Medulla oblongata (tissue), 1 donor: ENCODE data around the gene PLAAT3.
"Not testable (repeated sequence)": the region's sequence is repeated elsewhere in the genome, so short reads cannot be mapped to it uniquely, and the experiment has no call there.

Source experiments
- DNase-seq: peaks from one replicate; pipeline ENCODE4 v3.0.0-alpha.2; 2015; ENCODE audit errors: extremely low spot score

The PLAAT3 gene

DNA sequence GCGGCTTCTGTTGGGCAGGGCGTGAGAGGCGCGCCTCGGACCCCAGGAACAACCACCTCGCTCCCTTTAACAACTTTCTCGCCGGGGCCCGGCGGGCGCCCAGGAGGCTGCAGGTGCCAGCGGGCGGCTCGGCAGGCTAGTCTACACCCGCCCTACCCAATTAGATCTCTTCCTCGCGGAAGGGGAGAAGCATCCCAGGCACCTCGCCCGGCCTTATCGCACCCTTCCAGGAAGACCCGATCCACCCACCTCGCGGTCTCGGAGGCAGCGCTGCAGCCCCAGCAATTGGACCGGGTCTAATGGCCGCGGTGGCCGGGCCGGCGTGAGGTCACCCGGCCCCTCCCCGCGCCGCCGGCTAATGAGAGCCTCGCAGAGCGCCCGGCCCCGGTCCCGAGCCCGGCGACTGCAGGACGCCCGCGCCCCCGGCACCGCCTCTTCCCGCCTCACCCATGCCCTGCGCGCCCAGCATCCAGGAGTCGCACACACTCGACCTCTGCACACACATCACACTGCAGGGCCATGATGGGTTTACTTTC, at the start of gene PLAAT3:
Gene PLAAT3, minus strand, starts transcription at position 298 of the 536 bp plus-strand sequence. CDS start 419 bp downstream, outside the sequence.
- peak; percentile 87 for DNase-seq

DNA sequence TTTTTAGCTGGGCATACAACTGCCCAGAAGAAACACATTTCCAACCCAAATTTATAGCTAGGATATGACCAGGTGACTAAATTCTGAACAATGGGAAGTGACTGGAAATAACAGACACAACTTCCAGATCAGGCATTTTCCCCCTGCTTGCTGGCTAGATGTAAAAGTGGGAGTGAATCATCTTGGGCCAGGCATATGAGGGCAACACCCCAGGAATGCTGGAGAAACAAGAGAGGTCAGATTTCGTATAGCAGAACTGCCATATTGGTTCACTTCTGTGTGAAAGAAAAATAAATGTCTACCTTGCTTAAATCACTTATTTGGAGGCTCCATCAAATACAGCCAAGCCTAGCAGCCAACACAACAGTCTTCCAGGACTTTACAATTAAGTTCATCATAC, 49.6 kb upstream of the PLAAT3 start:
- no peak for DNase-seq

DNA sequence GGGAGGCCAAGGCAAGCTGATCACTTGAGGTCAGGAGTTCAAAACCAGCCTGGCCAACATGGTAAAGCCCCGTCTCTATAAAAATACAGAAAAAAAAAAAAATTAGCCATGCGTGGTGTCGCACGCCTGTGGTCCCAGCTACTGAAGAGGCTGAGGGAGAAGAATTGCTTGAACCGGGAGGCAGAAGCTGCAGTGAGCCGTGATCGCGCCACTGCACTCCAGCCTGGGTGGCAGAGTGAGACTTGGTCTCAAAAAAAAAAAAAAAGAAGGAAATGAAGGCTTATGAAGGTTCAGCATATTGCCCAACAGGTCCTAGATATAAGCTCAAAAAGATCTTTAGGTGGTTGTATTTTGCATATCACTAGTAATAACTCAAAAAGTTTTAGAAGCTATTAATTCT, 46.7 kb upstream of the PLAAT3 start:
- no peak for DNase-seq

DNA sequence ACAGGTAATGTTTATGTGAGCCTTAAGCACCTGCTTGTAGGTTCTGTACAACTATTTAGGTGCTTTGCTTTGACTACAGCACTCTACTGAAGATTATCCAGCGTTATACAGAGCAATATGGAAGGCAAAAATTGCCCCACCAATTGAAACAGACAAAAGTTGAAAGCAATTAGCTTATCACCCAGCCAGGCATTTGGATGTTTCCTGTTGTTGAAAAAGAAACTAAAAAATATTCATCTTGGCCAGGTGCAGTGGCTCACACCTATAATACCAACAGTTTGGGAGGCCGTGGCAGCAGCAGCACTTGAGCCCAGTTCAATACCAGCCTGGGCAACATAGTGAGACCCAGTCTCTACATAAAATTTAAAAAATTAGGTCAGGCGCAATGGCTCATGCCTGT, 38.4 kb upstream of the PLAAT3 start:
- DNase-seq = no peak

DNA sequence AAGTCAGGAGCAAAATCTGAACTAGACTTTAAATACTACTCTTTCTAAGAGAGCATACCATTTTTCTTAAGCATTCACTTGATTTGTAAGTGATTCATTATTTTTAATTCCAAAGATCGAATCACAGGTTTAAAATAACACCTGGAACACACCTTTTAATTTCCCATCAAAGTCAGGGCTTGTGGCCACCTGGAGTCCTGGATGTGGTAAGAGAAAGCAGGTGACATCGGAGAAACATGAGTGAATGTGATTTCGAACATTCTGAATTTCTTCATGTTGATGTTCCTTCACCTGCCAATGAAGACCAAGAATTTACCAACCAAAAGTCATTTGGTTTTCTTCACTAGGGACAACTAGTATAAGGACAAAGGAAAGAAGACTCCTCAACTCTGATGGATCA, 29.0 kb upstream of the PLAAT3 start:
- no peak for DNase-seq

DNA sequence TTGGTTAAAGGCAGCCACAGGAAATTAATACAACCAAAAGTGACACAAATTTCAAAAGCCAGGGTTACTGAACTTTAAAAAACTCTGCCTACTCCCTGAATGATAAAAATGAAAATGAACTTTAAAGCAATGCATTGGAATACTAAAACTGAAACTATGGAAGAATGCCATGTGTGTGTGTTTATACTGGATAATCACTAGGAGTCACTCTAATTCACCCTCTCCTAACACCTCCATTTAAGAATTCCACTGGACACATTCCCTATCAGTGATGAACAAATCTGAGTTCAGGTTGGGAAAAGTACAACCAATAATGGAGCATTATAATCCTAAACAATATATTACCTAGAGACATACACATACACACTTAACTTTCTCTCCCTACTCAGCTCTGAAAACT, 27.5 kb upstream of the PLAAT3 start:
- DNase-seq = no peak

DNA sequence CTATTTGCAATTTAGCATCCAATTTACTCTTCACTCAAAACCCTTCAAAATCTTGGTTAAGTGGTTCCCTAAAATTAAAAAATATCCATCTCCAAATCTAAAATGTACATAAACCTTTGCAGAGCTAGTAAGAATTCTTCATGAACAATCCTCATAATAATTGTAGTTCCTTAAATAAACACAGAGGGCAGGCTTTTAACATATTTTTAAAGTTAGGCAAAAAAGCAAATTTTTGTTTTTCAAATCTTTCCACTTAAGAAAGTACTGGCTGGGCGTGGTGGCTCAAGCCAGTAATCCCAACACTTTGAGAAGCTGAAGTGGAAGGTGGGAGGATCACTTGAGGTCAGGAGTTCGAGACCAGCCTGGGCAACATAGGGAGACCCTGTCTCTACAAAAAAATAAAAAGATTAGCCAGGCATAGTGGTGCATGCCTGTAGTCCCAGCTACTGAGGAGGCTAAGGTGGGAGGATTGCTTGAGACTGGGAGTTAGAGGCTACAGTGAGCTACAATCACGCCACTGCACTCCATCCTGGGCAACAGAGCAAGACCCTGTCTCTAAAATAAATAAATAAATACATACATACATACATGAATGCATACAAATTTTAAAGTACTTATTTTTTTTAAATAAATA, 25.1 kb upstream of the PLAAT3 start:
- peak; percentile 33 for DNase-seq

DNA sequence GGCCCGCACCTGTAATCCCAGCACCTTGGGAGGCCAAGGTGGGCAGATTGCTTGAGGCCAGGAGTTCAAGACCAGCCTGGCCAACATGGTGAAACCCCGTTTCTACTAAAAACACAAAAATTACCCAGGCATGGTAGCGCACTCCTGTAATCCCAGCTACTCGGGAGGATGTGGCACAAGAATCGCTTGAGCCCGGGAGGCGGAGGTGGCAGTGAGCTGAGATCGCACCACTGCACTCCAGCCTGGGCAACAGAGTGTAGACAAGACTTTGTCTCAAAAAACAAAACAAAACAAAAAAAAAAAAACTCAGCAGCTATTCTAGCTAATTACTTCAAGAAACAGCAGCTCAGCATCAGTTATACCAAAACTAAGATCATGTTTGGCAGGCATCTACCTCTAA, 24.2 kb upstream of the PLAAT3 start:
- DNase-seq = not testable (repeated sequence)

DNA sequence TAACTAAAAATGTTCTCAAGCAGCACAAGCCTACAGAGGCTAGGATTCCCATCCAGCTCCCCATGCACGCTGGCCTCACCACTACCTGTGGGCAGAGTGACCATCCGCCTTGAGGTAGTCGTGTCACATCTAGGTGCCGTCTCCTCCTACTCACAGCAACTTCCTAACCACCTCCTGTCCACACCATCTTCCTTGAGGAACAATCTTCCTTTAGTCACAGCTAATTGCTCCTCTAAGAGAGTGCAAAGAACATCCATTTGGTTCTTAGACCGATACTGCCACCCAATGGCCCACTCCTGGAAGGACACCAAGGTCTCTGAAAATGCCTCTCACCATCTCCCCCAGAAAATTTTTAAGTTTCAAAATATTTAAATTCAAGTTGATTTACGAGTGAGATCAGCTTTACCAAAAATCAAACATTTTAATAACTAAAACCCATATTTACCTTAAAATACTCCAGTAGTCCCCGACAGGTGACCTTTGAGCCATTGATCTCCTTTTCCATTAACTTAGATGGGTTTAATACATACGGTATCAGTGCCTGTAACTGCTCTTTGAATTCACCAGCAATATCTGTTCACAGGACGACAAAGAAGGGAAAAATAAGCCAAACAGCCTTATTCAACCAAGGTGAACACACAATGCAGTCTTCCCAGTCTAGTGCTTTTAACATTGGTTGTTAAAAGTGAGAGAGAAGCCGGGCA, 21.7 kb upstream of the PLAAT3 start:
- peak; percentile 91 for DNase-seq

DNA sequence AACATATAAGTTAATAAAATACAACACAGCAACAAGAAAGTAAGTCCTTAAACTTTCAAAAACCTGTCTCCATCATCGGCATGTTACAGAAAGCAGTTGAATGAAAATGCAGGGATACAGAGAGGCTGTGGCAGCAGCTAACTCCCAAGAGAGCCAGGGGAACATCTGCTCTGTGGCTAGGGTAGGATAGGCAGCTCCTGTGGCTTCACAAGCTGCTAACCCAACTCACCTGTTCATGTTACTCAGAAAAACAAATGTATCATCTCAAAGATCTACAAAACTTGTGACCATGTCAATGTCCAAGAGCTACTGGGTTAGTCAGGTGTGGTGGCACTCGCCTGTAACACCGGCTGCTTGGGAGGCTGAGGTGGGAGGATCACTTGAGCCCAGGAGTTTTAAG, 15.2 kb upstream of the PLAAT3 start:
- no peak for DNase-seq

DNA sequence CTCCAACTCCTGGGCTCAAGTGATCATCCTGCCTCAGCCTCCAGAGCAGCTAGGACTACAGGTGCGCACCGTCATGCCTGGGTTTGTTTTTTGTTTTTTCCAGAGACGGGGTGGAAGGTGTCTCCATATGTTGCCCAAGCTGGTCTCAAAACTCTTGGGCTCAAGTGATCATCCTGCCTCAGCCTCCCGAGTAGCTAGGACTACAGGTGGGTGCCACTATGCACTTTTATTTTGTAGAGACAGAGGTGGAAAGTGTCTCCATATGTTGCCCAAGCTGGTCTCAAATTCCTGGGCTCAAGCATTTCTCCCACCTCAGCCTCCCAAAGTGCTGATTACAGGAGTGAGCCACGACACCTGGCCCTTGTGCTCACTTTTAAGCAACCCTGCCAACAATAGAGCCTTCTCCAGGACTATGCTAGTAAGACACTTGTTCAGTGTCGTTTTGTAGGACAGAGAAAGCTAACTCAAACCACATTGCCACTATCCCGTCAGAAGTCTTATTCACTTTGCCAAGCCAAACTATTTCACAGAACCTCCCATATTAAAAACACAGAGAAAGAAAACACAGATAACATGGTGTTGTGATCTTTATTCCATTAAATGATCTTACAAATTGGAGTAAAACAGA, 9.4 kb upstream of the PLAAT3 start:
- no peak for DNase-seq

DNA sequence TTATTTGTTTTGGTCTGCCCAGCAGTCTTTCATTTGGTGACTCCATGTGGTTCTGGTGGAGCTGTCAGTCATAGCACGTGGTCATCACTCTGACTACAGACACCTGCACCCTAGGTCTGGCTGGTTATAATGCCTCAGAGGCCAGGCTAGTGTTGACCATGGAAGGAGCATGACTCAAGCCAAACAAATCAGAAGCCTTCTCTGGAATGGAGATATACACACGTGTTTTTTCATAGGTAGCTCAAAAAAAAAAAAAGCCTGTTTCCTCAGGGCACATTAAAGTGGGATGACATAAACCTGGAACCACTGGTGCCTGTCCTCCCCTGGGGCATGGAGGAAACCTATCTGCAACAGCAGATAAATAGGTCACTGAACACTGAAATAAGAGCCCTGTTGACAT, 8.1 kb upstream of the PLAAT3 start:
- no peak for DNase-seq

DNA sequence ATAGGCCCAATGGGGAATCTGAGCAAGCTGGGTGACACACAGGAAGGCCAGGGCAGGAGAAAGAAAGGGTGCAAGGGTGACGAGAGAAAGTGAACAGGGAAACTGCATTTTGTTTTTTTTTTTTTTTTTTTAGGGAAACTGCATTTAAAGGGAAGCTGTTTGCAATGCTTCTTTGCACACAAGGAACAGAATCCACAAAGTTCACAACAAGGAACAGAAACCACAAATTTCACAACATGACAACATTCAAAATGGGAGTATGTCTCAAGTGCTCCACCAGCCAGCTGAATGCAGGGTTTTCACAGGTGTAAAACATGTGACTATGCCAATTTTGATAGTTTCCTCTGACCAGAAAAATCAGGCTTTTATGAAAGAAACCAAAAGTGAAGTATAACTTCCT, 6.8 kb upstream of the PLAAT3 start:
- peak; percentile 73 for DNase-seq

DNA sequence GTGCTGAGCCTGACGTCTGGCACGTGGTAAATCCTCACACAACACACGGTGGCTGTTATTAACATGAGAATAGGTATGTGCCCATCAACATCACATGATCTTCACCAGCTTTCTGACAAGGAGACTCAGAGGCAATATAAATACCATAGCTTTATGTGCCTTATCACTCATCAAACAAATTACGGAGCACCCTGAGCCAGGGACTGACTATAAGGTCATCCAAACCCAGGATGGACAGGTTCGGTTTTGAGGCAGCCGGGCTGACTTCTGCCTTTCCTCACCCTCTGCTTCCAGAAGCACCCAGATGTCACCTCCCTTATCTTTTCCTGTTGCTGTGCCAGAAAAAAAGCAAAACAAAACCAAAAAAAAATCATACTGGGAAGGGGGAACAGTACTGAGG, 5.7 kb upstream of the PLAAT3 start:
- DNase-seq = no peak

DNA sequence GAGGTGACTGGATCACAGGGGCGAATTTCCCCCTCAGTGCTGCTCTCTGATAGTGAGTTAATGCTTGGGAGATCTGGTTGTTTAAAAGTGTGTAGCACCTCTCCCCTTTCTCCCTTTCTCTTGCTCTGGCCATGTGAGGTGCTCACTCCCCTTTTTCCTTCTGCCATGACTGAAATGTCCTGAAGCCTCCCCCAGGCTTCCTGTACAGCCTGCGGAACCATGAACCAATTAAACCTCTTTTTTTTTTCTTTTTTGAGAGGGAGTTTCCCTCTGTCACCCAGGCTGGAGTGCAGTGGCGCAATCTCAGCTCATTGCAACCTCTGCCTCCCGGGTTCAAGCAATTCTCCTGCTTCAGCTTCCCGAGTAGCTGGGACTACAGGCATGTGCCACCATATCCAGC, 3.5 kb upstream of the PLAAT3 start:
- DNase-seq = not testable (repeated sequence)

DNA sequence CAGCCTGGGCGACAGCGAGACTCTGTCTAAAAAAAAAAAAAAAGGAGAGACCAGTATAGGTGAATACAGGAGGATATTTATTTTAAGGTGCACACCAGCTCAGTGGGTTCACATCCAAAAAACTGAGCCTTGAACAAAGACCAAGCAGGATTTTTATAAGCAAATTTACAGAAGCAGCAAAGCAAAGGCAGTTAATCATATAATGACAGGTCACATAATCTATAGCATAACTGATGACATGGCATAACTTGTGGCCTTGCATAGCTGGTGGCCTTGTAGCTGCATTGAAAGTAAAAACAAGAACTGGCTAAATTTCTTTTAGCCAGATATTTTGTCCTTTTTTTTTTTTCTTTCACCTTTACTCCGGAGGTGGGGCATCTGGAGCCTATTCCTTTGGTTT, 2.7 kb upstream of the PLAAT3 start:
- no peak for DNase-seq

DNA sequence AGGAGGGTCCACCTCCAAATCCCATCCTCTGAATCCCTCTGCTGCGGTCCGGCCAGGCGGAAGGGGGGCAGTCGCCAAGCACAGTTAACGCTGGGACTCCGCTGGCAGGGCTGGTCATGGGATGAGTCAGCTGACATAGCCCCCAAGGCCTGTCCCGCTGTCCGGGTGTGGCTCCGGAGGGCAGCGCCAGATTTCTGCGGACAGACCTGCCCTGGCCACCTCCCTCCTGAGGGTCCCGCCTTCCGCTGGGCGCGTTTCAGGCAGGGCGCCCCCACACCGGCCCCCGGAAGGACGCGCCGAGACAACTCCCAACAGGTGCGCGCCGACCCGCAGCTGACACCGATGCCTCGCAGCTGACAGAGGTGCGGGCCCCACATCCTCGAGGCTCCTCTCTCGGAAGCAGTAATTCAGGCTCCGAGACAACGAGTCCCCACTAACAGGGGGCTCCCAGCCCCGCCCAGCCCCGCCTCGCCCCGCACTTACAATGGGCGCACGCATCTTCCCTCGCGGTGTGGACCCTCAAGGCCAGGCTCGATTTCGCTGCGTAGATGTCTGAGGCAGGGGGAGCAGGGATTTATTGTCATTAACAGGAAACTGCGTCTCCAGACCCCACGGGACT, 607 bp downstream of the PLAAT3 start:
- peak; percentile 88 for DNase-seq

DNA sequence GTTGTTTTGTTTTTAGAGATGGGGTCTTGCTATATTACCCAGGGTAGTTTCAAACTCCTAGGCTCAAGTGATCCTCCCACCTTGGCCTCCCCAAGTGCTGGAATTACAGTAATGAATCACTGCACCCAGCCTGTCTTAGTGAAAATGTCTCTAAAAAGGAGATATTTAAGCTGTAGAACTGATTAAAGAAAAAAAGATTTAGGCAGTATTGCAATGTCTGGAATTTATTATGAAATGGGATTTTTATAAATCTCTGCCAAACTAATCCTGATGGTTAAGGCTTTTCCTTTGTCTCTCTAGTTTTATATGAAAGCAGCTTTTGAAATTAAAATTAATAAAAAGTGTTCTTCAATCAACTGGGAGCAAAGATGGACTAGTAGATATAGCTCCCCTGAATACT, 2.1 kb downstream of the PLAAT3 start:
- no peak for DNase-seq

DNA sequence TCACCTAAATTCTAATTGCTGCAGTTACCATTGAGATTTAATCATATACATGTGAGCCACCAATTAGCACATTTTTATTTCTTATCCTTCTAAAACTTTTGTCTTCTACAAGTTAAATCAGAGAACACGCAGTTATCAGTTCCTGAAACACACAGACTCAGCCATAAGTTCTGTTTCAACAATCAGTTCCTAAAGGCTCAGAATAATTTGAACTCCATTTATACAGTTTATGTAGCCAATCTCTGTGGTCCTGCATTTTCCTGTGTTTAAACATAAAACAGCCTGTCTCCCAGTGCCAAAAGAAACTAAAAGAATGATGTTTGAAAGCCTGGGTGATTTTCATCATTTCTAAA, 2.9 kb downstream of the PLAAT3 start:
- no peak for DNase-seq

DNA sequence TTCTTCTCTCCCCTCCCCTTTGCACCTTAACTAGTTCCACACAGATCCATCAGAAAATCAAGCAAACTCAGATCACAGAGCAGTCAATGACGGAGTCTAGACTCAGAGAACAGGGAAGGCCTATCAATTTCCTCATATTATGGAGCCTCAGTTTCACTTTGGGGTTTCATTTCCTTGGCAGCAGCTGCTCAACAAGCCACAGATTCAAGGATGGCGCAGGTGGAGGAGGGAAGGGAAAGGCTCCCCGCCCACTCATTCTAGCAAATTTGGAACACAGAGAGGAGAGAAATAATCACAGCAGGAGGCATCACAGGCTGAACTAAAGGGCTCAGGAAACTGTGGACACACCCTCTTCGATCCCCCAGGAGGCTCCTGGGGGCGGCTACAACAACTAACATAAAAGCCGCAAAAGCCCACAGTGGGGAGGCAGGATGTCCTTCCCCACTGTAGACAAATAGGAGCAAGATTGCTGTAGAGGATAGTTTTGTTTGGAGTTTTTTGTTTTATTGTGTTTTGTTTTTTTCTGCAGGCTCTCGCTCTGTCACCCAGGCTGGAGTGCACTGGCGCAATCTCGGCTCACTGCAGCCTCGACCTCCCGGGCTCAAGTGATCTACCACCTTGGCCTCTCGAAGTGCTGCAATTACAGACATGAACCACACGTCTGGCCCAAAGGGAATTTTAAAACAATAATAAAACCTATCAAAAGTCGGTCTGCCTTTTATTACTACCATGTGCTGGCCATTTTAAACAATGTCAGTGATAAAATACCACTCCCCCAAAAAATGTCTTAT, 3.4 kb downstream of the PLAAT3 start:
- peak; percentile 80 for DNase-seq

DNA sequence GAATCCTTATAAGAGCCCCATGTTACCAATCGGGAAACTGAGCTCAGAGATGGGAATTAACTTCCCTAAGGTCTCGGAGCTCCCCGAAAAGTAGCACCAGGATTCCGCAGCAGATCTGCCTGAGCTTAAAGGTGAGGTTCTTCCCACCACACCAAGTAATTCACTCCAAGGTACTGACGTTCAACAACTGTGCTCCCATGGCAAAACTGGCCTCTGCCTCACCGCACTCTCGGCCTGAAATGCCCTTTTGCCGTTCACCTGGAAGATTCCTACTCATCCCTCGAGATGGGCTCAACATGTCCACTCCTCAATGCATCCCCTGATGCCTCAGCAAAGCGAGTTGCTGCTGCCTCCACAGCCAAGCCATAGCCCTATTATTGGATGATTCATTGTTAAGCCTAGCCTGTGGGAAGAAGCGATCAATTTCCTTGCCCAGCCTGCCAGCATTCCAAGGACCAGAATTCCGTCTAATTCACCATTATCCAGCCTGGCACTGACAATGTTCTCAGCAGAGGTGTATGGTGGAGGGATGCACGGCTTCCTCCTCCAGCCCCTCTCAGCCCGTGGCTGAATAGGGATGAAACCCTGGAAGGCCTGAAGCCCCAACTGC, 4.2 kb downstream of the PLAAT3 start:
- no peak for DNase-seq
